ENCODE measurements around the gene RAMP1.

Gene RAMP1

GRCh38 chr2:237878321-237879057 lies 19.1 kb downstream of the RAMP1 start:
- H3K4me1 ChIP-seq (ENCODE audit: control insufficient read depth in 1 of 2, insufficient read depth in 2 of 2, low read length in 2 of 2), result peaks cover 0 to 25% of the 10 kb centered on the region in 2 donors

GRCh38 chr2:237879058-237879430 lies 19.6 kb downstream of the RAMP1 start:
- Histone ChIP-seq H3K4me1 (ENCODE audit: control insufficient read depth in 1 of 2, insufficient read depth in 2 of 2, low read length in 2 of 2) (peaks cover 0 to 25% of the 10 kb centered on the region in 2 donors), H3K27ac (ENCODE audit: low read length) (no peak overlapping the region), H3K27me3 (ENCODE audit: low read depth, low read length) (no peaks in the 10 kb centered on the region), H3K36me3 (ENCODE audit: control insufficient read depth in 1 of 2, insufficient read depth in 2 of 2, low read length in 2 of 2) (peaks cover 5 to 7% of the 10 kb centered on the region in 2 donors), H3K4me3 (ENCODE audit: low read depth in 1 of 2, low read length in 2 of 2) (no peak overlapping the region), H3K9me3 (ENCODE audit: control insufficient read depth in 1 of 2, low read length in 2 of 2) (no peaks in the 10 kb centered on the region)

More at GRCh38 chr2:237878321-237879057, 19.1 kb downstream of the RAMP1 start:
- Histone ChIP-seq H3K27ac (ENCODE audit: low read length) (peak overlapping the region; percentile 21), H3K9me3 (ENCODE audit: control insufficient read depth in 1 of 2, low read length in 2 of 2) (no peaks in the 10 kb centered on the region), H3K4me3 (ENCODE audit: low read depth in 1 of 2, low read length in 2 of 2) (no peak overlapping the region), H3K27me3 (ENCODE audit: low read depth, low read length) (no peaks in the 10 kb centered on the region), H3K36me3 (ENCODE audit: control insufficient read depth in 1 of 2, insufficient read depth in 2 of 2, low read length in 2 of 2) (peaks cover 5 to 7% of the 10 kb centered on the region in 2 donors)

DNA sequence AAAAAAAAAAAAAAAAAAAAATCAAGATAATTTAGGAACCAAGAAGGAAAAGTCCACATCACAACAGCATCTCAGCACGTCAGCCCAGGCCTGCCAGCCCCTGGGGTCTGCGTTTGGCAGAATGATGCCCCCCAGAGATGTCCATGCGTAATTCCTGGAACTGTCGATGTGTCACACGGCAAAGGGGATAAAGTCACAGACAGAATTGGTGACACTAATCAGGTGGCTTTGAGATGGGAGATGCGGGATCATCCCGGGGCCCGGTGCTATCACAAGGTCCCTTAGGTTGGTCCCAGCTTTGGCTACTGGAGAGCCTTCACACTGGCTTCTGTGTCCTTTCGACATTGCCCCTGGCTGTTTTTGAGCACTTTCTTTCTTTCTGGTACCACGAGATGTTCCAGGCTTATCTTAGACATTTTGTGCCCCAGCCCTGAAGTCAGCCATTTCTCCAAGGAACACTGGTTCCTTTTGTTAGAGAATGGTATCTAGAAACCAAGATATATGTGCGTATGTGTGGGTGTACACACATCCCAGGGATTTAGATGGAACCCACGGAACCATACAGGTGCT lies 20.7 kb downstream of the RAMP1 start:
- no peaks in the 10 kb centered on the region for H3K9me3 ChIP-seq (ENCODE audit: control insufficient read depth in 1 of 2, low read length in 2 of 2)
- H3K4me1 ChIP-seq (ENCODE audit: control insufficient read depth in 1 of 2, insufficient read depth in 2 of 2, low read length in 2 of 2), result peaks cover 0 to 24% of the 10 kb centered on the region in 2 donors
- H3K4me3 ChIP-seq (ENCODE audit: low read depth in 1 of 2, low read length in 2 of 2), result no peak overlapping the region
- H3K27me3 ChIP-seq (ENCODE audit: low read depth, low read length), result no peaks in the 10 kb centered on the region
- no peak overlapping the region for H3K27ac ChIP-seq (ENCODE audit: low read length)
- H3K36me3 ChIP-seq (ENCODE audit: control insufficient read depth in 1 of 2, insufficient read depth in 2 of 2, low read length in 2 of 2), result peaks cover 5 to 7% of the 10 kb centered on the region in 2 donors

GRCh38 chr2:237882510-237883481 lies 23.4 kb downstream of the RAMP1 start:
- Histone ChIP-seq H3K9me3 (ENCODE audit: control insufficient read depth in 1 of 2, low read length in 2 of 2) (no peaks in the 10 kb centered on the region), H3K27ac (ENCODE audit: low read length) (no peak overlapping the region), H3K4me3 (ENCODE audit: low read depth in 1 of 2, low read length in 2 of 2) (no peak overlapping the region), H3K27me3 (ENCODE audit: low read depth, low read length) (no peaks in the 10 kb centered on the region), H3K4me1 (ENCODE audit: control insufficient read depth in 1 of 2, insufficient read depth in 2 of 2, low read length in 2 of 2) (peaks cover 0 to 24% of the 10 kb centered on the region in 2 donors), H3K36me3 (ENCODE audit: control insufficient read depth in 1 of 2, insufficient read depth in 2 of 2, low read length in 2 of 2) (peaks cover 5 to 7% of the 10 kb centered on the region in 2 donors)

DNA sequence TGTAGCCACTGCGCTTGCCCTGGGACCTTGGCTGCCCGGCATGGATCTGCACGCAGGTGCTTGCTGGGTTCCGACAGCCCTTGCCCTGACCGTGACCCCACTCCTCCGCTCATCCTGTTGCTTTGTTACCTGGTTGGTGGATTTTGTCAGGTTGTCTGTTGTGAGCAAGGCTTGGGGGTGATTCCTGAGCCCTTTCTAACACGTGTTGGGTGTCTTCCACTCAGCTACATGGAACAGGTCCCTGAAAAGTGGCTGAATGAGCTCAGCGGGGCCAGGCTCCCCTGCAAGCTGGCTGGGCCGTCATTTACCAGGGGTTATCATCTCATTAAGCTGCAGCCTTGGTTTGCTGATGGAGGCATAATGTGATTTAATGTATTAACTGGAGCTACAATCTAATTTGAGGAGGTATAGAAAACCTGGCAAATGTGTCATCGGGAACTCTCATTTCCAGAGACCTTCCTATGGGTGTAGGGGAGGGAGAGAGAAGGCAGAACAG lies 24.6 kb downstream of the RAMP1 start:
- no peaks in the 10 kb centered on the region for H3K9me3 ChIP-seq (ENCODE audit: control insufficient read depth in 1 of 2, low read length in 2 of 2)
- H3K27me3 ChIP-seq (ENCODE audit: low read depth, low read length), result no peaks in the 10 kb centered on the region
- peaks cover 5 to 7% of the 10 kb centered on the region in 2 donors for H3K36me3 ChIP-seq (ENCODE audit: control insufficient read depth in 1 of 2, insufficient read depth in 2 of 2, low read length in 2 of 2)
- no peak overlapping the region for H3K27ac ChIP-seq (ENCODE audit: low read length)
- H3K4me1 ChIP-seq (ENCODE audit: control insufficient read depth in 1 of 2, insufficient read depth in 2 of 2, low read length in 2 of 2), result peaks cover 0 to 32% of the 10 kb centered on the region in 2 donors
- no peak overlapping the region for H3K4me3 ChIP-seq (ENCODE audit: low read depth in 1 of 2, low read length in 2 of 2)

- Histone ChIP-seq H3K27me3 (ENCODE audit: low read depth, low read length) (no peaks in the 10 kb centered on the region), H3K9me3 (ENCODE audit: control insufficient read depth in 1 of 2, low read length in 2 of 2) (no peaks in the 10 kb centered on the region), H3K4me3 (ENCODE audit: low read depth in 1 of 2, low read length in 2 of 2) (no peak overlapping the region), H3K36me3 (ENCODE audit: control insufficient read depth in 1 of 2, insufficient read depth in 2 of 2, low read length in 2 of 2) (peaks cover 5 to 7% of the 10 kb centered on the region in 2 donors), H3K27ac (ENCODE audit: low read length) (no peak overlapping the region), H3K4me1 (ENCODE audit: control insufficient read depth in 1 of 2, insufficient read depth in 2 of 2, low read length in 2 of 2) (peaks cover 0 to 32% of the 10 kb centered on the region in 2 donors)
Observed at GRCh38 chr2:237884681-237885080, 25.3 kb downstream of the RAMP1 start.

- peak overlapping the region; percentile 69 for H3K27ac ChIP-seq (ENCODE audit: low read length)
- no peak overlapping the region for H3K4me3 ChIP-seq (ENCODE audit: low read depth in 1 of 2, low read length in 2 of 2)
- H3K9me3 ChIP-seq (ENCODE audit: control insufficient read depth in 1 of 2, low read length in 2 of 2), result no peaks in the 10 kb centered on the region
- no peaks in the 10 kb centered on the region for H3K27me3 ChIP-seq (ENCODE audit: low read depth, low read length)
- peaks cover 5 to 7% of the 10 kb centered on the region in 2 donors for H3K36me3 ChIP-seq (ENCODE audit: control insufficient read depth in 1 of 2, insufficient read depth in 2 of 2, low read length in 2 of 2)
- H3K4me1 ChIP-seq (ENCODE audit: control insufficient read depth in 1 of 2, insufficient read depth in 2 of 2, low read length in 2 of 2), result peaks cover 0 to 32% of the 10 kb centered on the region in 2 donors
Observed at GRCh38 chr2:237885111-237885930, 25.9 kb downstream of the RAMP1 start.

DNA sequence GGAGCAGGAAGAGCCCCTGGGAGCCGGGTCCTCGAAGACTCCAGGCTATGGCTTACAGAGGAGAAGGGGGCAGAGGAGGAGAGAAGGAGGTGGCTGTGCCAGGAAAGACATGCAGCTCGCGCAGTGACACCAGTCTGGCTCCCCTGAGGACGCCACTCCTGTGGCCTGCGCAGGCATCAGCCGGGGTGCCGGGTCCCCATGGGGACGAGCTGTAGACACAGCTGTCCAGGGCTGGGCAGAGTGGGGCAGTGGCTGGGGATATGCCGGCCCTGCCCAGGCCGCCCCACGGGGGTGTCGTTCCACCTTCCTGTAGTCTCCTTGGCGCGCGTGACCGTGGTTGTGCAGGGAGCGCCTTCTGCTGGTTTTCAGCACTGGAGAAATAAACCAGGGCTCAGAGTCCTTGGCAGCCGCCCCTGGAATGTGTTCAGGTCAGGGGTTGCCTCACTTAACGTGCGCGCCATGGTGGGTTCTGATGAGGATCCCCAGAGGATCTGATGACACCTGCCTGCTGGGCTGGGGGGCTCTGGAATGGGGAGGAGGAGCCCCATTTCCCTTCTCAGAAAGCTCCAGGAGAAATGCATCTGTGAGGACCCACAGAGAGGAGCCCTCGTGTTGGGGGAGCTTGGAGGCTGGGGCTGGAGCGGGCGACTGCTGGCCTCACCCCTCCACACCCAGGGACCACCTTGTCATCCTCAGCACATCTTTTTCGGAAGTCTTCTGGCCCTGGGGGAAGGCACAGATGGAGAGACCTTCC lies 26.7 kb downstream of the RAMP1 start:
- H3K36me3 ChIP-seq (ENCODE audit: control insufficient read depth in 1 of 2, insufficient read depth in 2 of 2, low read length in 2 of 2), result peaks cover 4 to 5% of the 10 kb centered on the region in 2 donors
- peak overlapping the region in 1 of 2 donors; percentile 46 for H3K4me3 ChIP-seq (ENCODE audit: low read depth in 1 of 2, low read length in 2 of 2)
- H3K4me1 ChIP-seq (ENCODE audit: control insufficient read depth in 1 of 2, insufficient read depth in 2 of 2, low read length in 2 of 2), result peaks cover 0 to 32% of the 10 kb centered on the region in 2 donors
- no peaks in the 10 kb centered on the region for H3K9me3 ChIP-seq (ENCODE audit: control insufficient read depth in 1 of 2, low read length in 2 of 2)
- H3K27ac ChIP-seq (ENCODE audit: low read length), result peak overlapping the region; percentile 69
- H3K27me3 ChIP-seq (ENCODE audit: low read depth, low read length), result no peaks in the 10 kb centered on the region

DNA sequence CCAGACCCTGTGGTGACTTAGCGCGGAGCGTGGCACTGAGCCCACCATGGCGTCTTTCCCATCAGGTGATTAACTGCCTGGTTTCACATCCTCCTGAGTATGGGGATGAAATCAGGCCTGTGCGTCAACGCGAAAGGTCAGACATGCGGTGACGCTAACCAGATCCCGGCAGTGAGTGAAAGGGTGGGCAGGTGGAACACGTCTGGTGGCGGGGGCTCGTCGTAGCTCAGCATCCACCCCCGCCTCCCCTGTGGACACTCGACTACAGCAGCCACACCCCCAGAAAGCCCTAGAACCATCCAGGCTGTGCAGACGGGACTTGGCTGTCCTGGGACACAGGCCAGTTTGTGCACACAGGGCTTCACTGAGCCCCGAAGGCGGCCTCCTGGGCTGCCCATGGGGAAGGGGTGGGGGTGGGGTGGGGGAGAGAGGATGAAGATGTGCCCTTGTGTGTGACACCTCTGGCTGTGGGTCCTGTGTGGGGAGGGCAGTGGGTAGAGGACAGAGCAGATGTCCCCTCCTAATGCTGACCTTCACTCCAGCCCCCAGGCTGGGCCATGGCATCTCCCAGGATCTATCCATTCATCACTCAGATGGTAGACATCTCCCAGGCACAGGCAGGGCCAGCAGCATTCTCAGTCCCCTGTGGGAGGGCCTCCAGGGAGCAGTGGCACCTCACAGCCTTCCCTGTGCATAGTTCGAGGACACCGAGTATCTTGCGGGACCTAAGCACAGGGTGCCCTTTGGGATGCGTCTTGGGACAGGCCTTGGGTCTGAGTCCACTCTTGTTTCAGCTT lies 27.5 kb downstream of the RAMP1 start:
- peak overlapping the region; percentile 69 for H3K27ac ChIP-seq (ENCODE audit: low read length)
- H3K36me3 ChIP-seq (ENCODE audit: control insufficient read depth in 1 of 2, insufficient read depth in 2 of 2, low read length in 2 of 2), result no peaks in the 10 kb centered on the region

More for the DNA sequence above, 27.5 kb downstream of the RAMP1 start:
- no peaks in the 10 kb centered on the region for H3K9me3 ChIP-seq (ENCODE audit: control insufficient read depth in 1 of 2, low read length in 2 of 2)
- H3K4me3 ChIP-seq (ENCODE audit: low read depth in 1 of 2, low read length in 2 of 2), result peak overlapping the region in 1 of 2 donors; percentile 46
- H3K4me1 ChIP-seq (ENCODE audit: control insufficient read depth in 1 of 2, insufficient read depth in 2 of 2, low read length in 2 of 2), result peaks cover 0 to 32% of the 10 kb centered on the region in 2 donors
- no peaks in the 10 kb centered on the region for H3K27me3 ChIP-seq (ENCODE audit: low read depth, low read length)

Measured in muscle layer of duodenum (tissue), 2 donors.